GM10266 (cell line): ENCODE measurements around the gene ZNF365.
A peak's percentile ranks its signal among the peaks of the same experiment; 100 is the strongest.

Experiments used
- DNase-seq: peaks from one replicate; pipeline ENCODE4 v3.0.0; 2012; ENCODE audit errors: extremely low spot score
- CTCF ChIP-seq: IDR thresholded peaks from 2 replicates; pipeline ENCODE4 v1.5.1; 2012; ENCODE audit warnings: mild to moderate bottlenecking, low read depth; ENCODE audit not compliant: control insufficient read depth, insufficient read depth; ENCODE audit errors: missing control alignments

The ZNF365 gene

GRCh38 chr10:62437696-62438095 lies 63.5 kb downstream of the ZNF365 start:
- DNase-seq = peak; percentile 39
- TF ChIP-seq CTCF = peak; percentile 70

- no peak for TF ChIP-seq CTCF
- no peak for DNase-seq
Measured at GRCh38 chr10:62442006-62442405, 67.8 kb downstream of the ZNF365 start.

GRCh38 chr10:62442894-62443669 lies 68.9 kb downstream of the ZNF365 start:
- no peak for DNase-seq
- TF ChIP-seq CTCF = no peak

DNA sequence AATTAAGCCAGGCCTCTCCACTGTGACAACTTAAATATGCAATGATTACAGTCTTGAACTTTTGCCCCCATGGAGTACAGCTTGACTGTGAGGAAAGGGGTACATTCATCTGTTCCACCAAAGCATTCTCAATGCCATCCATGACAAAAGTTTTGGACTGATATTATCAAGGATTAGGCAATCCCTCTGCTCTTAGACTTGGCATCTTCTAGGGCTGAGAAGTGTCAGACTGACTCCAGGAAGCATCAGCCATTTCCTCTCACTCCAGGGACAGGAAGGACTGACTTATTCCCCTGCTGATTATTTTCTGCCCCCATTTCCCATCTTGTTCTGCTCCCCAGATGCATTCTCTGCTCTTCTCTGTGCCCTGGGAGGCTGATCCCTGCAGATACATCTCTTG lies 69.7 kb downstream of the ZNF365 start:
- DNase-seq = no peak

DNA sequence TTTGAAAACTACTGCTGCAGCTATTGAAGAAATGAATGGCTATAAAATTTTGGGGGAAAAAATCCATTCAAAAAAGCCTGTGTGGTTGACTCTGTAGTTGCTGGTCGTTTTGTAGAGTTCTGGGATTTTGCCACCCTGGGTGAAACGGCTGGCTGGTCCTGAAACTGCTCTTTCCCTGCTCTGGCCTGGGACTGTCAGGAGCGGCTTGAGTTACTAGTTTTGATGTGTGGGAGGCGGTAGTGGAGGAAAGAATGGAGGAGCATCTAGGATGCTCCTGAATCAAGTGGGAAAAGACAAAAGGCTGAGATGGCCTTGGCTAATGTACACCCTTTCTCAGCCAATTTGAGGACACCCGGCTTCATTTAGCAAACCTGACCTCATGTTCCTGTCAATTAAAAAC lies 72.5 kb downstream of the ZNF365 start:
- DNase-seq = no peak

More for the DNA sequence above, 69.7 kb downstream of the ZNF365 start:
- TF ChIP-seq CTCF = no peak

DNA sequence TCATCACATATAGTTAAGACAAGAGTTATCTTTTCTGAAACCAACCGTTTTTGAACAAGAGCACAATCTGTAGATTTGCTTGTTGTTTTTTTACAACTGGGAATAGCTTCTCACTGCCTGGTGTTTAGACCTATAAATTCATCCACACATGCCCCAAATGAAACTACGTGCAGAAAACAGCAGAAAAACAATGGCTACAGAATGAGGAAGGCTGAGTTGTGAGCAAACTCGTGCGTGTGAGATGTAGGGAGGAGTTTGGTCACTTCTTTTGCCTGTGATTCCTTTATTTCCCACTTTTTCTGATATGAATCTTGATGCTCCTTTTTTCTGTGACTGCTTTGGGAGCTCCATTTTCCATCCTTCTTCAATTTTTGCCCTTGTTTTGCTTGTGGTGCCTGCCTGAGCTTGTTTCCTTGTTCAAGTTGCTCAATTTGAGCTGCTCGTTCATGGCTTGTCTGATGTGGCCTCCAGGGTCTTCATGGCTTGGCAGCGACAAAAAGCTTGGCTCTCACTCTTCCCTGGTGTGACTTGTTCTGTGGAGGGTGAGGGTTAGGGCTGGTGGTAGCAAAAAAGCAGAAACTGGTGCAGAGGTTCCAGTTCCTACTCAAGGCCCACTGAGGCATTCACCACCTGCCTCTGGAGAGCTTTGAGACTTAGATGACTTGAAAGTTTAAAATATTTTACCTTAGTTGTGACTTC lies 76.9 kb downstream of the ZNF365 start:
- DNase-seq = no peak
- no peak for TF ChIP-seq CTCF

More for the DNA sequence above, 72.5 kb downstream of the ZNF365 start:
- TF ChIP-seq CTCF = no peak

GRCh38 chr10:62451611-62451975 lies 77.4 kb downstream of the ZNF365 start:
- no peak for TF ChIP-seq CTCF
- DNase-seq = no peak
